Suprapubic skin (tissue), 4 donors: ENCODE results near the gene SORCS2.

ENCODE experiments used
- CTCF ChIP-seq, 2 donors: fragments of 200-600 bp in 1 of 2; fragments of 450-650 bp in 1 of 2; sonication (generic) in 1 of 2; IDR thresholded peaks; one replicate each; pipeline ENCODE4 v1.5.1; 2016 to 2019; ENCODE audit warnings: antibody characterized with exemption in 2 of 2, mild to moderate bottlenecking in 1 of 2, moderate library complexity in 1 of 2
- POLR2A ChIP-seq, 2 donors: fragments of 450-650 bp; IDR thresholded peaks; one replicate each; pipeline ENCODE4 v1.6.1; 2017; ENCODE audit warnings: antibody characterized with exemption in 2 of 2, mild to moderate bottlenecking in 2 of 2, moderate library complexity in 2 of 2
- POLR2AphosphoS5 ChIP-seq, 3 donors: sonication (generic); formaldehyde crosslinking; IDR thresholded peaks; one replicate each; pipeline ENCODE4 v1.6.1; 2017; ENCODE audit warnings: antibody characterized with exemption in 3 of 3

GRCh38 chr4:7654550-7655445 lies 462.5 kb downstream of the SORCS2 start:
- no peak for TF ChIP-seq CTCF (IDR thresholded peaks at IDR 0.05)
- TF ChIP-seq POLR2AphosphoS5 (IDR thresholded peaks at IDR 0.05): no peak
- no peak for TF ChIP-seq POLR2A (IDR thresholded peaks at IDR 0.05)
